Erythroblast (primary cell): Measurements from ENCODE around the gene GTF2IRD1.

Experiments used
- GATA1 ChIP-seq: IDR thresholded peaks from 2 replicates; pipeline ENCODE4 v1.6.1; 2011; ENCODE audit warnings: low read depth, mild to moderate bottlenecking, control low read depth, low read length, moderate library complexity
- POLR2A ChIP-seq: IDR thresholded peaks from 2 replicates; pipeline ENCODE4 v1.6.1; 2011; ENCODE audit warnings: mild to moderate bottlenecking, low read length

GRCh38 chr7:74586258-74587175 is 132.8 kb downstream of the GTF2IRD1 start:
- TF ChIP-seq POLR2A (no peak), GATA1 (no peak)
